SU-DHL-6 (cell line): Measurements from ENCODE around the gene S1PR1.

Source experiments
- H2AFZ ChIP-seq: fragments of 200-600 bp; sonication (generic); 2 replicates; pipeline ENCODE4 v1.6.1; 2014; ENCODE audit warnings: low read depth, mild to moderate bottlenecking, moderate library complexity, mixed read lengths, antibody characterized with exemption, low read length; ENCODE audit not compliant: severe bottlenecking
- H3F3A ChIP-seq: fragments of 200-600 bp; shearing (Covaris generic); 2 replicates; pipeline ENCODE4 v1.6.0; 2016; ENCODE audit warnings: antibody characterized with exemption, mild to moderate bottlenecking; ENCODE audit not compliant: insufficient read depth
- H3K27ac ChIP-seq: fragments of 200-600 bp; sonication (generic); 2 replicates; pipeline ENCODE4 v1.5.1; 2016; ENCODE audit warnings: low read depth, mild to moderate bottlenecking, low read length, moderate library complexity, mixed read lengths
- H3K27me3 ChIP-seq: fragments of 200-600 bp; sonication (generic), shearing (Covaris generic); 2 replicates; pipeline ENCODE4 v1.6.0; 2014; ENCODE audit warnings: mild to moderate bottlenecking, low read length
- H3K36me3 ChIP-seq: fragments of 200-600 bp; sonication (generic); 2 replicates; pipeline ENCODE4 v1.6.1; 2014; ENCODE audit warnings: mild to moderate bottlenecking, low read length, mixed read lengths
- H3K4me2 ChIP-seq: fragments of 300-600, 200-600 bp; shearing (Covaris generic), sonication (generic); 2 replicates; pipeline ENCODE4 v1.6.0; 2014; ENCODE audit warnings: low read length, low read depth, mild to moderate bottlenecking; ENCODE audit not compliant: poor library complexity, severe bottlenecking
- H3K4me3 ChIP-seq: fragments of 200-600 bp; sonication (generic); 2 replicates; pipeline ENCODE4 v1.5.1; 2014; ENCODE audit warnings: antibody characterized with exemption, low read length, mild to moderate bottlenecking, mixed read lengths; ENCODE audit not compliant: insufficient read depth, poor library complexity, severe bottlenecking
- H3K79me2 ChIP-seq: fragments of 200-600 bp; sonication (generic); 2 replicates; pipeline ENCODE4 v1.6.1; 2014; ENCODE audit warnings: mild to moderate bottlenecking, low read length, moderate library complexity; ENCODE audit not compliant: insufficient read depth
- H3K9ac ChIP-seq: fragments of 200-600 bp; sonication (generic); 2 replicates; pipeline ENCODE4 v1.7.0; 2014; ENCODE audit warnings: mild to moderate bottlenecking, low read length
- H3K9me2 ChIP-seq: fragments of 200-600 bp; sonication (generic); replicated peaks from 2 replicates; pipeline ENCODE4 v1.6.1; 2014; ENCODE audit warnings: low read length; ENCODE audit not compliant: insufficient read depth
- H3K9me3 ChIP-seq: fragments of 200-600 bp; sonication (generic); 2 replicates; pipeline ENCODE4 v1.6.1; 2014; ENCODE audit warnings: low read length, mixed read lengths; ENCODE audit not compliant: insufficient read depth
- H4K20me1 ChIP-seq: fragments of 200-600 bp; sonication (generic); 2 replicates; pipeline ENCODE4 v1.6.1; 2014; ENCODE audit warnings: low read depth, mild to moderate bottlenecking, antibody characterized with exemption, low read length, moderate library complexity, mixed read lengths
- EZH2phosphoT487 ChIP-seq: fragments of 200-600 bp; sonication (generic), shearing (Covaris generic); conservative IDR thresholded peaks from 2 replicates; pipeline ENCODE4 v1.6.1; 2018; ENCODE audit warnings: mild to moderate bottlenecking, antibody characterized with exemption, low read length, moderate library complexity, mixed read lengths
- TF ChIP-seq, protein P1 (sequence below): fragments of 200-600 bp; sonication (generic); IDR thresholded peaks from one replicate; pipeline ENCODE4 v1.5.1; 2017; ENCODE audit warnings: antibody characterized with exemption, mild to moderate bottlenecking, low read length, moderate library complexity; ENCODE audit not compliant: insufficient read depth, poor library complexity, severe bottlenecking

Gene S1PR1

GRCh38 chr1:101207891-101208290 is 28.9 kb upstream of the S1PR1 start:
- H2AFZ ChIP-seq = no peak overlapping the region
- no peaks in the 10 kb centered on the region for H3F3A ChIP-seq
- no peaks in the 10 kb centered on the region for H3K9me3 ChIP-seq
- no peaks in the 10 kb centered on the region for H3K27me3 ChIP-seq
- H4K20me1 ChIP-seq = no peaks in the 10 kb centered on the region
- H3K79me2 ChIP-seq = no peaks in the 10 kb centered on the region
- TF ChIP-seq, protein P1, sequence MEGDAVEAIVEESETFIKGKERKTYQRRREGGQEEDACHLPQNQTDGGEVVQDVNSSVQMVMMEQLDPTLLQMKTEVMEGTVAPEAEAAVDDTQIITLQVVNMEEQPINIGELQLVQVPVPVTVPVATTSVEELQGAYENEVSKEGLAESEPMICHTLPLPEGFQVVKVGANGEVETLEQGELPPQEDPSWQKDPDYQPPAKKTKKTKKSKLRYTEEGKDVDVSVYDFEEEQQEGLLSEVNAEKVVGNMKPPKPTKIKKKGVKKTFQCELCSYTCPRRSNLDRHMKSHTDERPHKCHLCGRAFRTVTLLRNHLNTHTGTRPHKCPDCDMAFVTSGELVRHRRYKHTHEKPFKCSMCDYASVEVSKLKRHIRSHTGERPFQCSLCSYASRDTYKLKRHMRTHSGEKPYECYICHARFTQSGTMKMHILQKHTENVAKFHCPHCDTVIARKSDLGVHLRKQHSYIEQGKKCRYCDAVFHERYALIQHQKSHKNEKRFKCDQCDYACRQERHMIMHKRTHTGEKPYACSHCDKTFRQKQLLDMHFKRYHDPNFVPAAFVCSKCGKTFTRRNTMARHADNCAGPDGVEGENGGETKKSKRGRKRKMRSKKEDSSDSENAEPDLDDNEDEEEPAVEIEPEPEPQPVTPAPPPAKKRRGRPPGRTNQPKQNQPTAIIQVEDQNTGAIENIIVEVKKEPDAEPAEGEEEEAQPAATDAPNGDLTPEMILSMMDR = no peak
- no peak for TF ChIP-seq EZH2phosphoT487
- H3K9ac ChIP-seq = no peak overlapping the region
- no peaks in the 10 kb centered on the region for H3K36me3 ChIP-seq
- H3K27ac ChIP-seq = no peak overlapping the region
- no peaks in the 10 kb centered on the region for H3K9me2 ChIP-seq
- H3K4me2 ChIP-seq = no peak overlapping the region
- no peak overlapping the region for H3K4me3 ChIP-seq

DNA sequence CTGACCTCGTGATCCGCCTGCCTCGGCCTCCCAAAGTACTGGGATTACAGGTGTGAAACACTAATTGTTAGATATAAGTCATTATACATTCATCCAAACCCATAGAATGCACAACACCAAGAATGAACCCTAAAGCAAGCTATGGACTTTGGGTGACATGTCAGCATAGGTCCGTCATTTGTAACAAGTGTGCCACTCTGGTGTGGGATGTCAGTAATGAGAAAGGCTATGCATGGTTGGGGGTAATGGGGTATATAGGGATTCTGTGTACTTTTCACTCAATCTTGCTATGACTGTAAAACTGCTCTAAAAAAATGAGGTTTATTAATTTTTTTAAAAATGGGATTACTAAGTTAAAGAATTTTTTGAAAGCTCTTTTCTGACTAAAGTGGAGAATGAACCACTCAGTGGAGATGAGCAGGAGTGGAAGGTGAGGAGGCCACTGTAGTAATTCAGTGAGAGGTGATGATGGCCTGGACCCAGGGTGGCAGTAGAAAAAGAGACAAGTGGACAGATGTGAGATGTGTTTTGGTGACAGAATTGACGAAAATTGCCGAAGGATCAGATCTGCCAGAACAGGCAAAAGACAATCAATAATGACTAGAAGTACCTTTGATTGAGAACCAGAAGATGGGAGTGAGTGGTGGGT is 21.3 kb upstream of the S1PR1 start:
- Histone ChIP-seq H2AFZ (no peak overlapping the region), H3K9ac (no peak overlapping the region), H3K9me2 (no peaks in the 10 kb centered on the region), H3K27me3 (no peaks in the 10 kb centered on the region), H3F3A (no peaks in the 10 kb centered on the region), H4K20me1 (no peaks in the 10 kb centered on the region), H3K36me3 (no peaks in the 10 kb centered on the region), H3K4me2 (no peak overlapping the region), H3K79me2 (no peaks in the 10 kb centered on the region), H3K27ac (no peak overlapping the region), H3K9me3 (no peaks in the 10 kb centered on the region), H3K4me3 (no peak overlapping the region)
- no peak for TF ChIP-seq EZH2phosphoT487
- TF ChIP-seq, protein P1 = no peak

DNA sequence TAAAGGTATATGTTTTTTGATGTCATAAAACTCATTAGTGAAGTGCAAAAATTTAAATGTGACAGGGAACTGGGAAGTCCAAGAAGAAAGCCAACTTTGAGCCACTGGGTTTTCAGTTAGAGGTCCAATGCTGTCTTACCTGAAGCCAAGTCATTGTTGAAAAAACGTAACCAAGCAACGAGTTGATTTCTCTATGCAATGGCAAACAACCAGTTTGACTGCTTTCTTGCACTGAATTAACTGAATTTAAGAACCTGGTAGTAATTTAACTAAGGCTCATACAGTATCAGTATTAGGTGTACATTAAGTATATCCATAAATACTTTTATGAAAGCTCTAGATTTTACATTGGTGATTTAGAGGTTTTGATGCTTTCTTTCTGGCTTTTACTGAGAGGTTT is 20.2 kb upstream of the S1PR1 start:
- H3K9me3 ChIP-seq = no peaks in the 10 kb centered on the region
- no peaks in the 10 kb centered on the region for H3K9me2 ChIP-seq
- no peaks in the 10 kb centered on the region for H3K27me3 ChIP-seq
- H3K4me2 ChIP-seq = no peak overlapping the region
- no peaks in the 10 kb centered on the region for H3K79me2 ChIP-seq
- H3K27ac ChIP-seq = no peak overlapping the region
- H3K36me3 ChIP-seq = no peaks in the 10 kb centered on the region
- no peak overlapping the region for H3K9ac ChIP-seq
- H3K4me3 ChIP-seq = no peak overlapping the region
- no peaks in the 10 kb centered on the region for H3F3A ChIP-seq
- no peaks in the 10 kb centered on the region for H4K20me1 ChIP-seq
- TF ChIP-seq, protein P1 = no peak
- TF ChIP-seq EZH2phosphoT487 = no peak
- H2AFZ ChIP-seq = no peak overlapping the region
